OCI-LY7 (cell line): ENCODE data around the gene MMP23B. TPM values are rescaled to one million over a fixed set of nuclear protein-coding genes. Genes with fewer than 3 reads are reported as not detected.

Experiments
- BruUV-seq: library from RNA; stranded (reverse); fragments of 400-500 nt; replicated peaks from 2 replicates; lab custom pipeline; 2021; lab: Mats Ljungman, UMichigan
- CTCF ChIA-PET: fragments of 300-600 bp; sonication (Branson Sonifier 250); formaldehyde crosslinking; loops from one replicate; lab custom pipeline; 2022; ENCODE audit warnings: antibody characterized with exemption; ENCODE audit not compliant: unreplicated experiment; lab: Charles Lee
- POLR2A ChIA-PET: fragments of 300-600 bp; sonication (Branson Sonifier 250); formaldehyde crosslinking; loops from one replicate; lab custom pipeline; 2022; ENCODE audit warnings: antibody characterized with exemption; lab: Charles Lee
- DNase-seq: peaks from one replicate; pipeline ENCODE4 v3.0.0-alpha.2; 2015; ENCODE audit warnings: low spot score
- H2AFZ ChIP-seq: fragments of 200-600 bp; sonication (generic), shearing (Covaris generic); 2 replicates; pipeline ENCODE4 v1.6.1; 2014; ENCODE audit warnings: mild to moderate bottlenecking, antibody characterized with exemption, low read length, moderate library complexity
- H3K27ac ChIP-seq: fragments of 200-600 bp; sonication (generic); 2 replicates; pipeline ENCODE4 v1.5.1; 2014; ENCODE audit warnings: mixed run types, low read depth, mild to moderate bottlenecking, moderate library complexity, low read length, inconsistent platforms; ENCODE audit not compliant: poor library complexity, severe bottlenecking
- H3K36me3 ChIP-seq: fragments of 200-600 bp; sonication (generic); 2 replicates; pipeline ENCODE4 v1.6.1; 2014; ENCODE audit warnings: mild to moderate bottlenecking, antibody characterized with exemption, low read length, moderate library complexity, mixed read lengths; ENCODE audit not compliant: insufficient read depth
- H3K4me1 ChIP-seq: fragments of 200-600 bp; sonication (generic); 2 replicates; pipeline ENCODE4 v1.5.1; 2014; ENCODE audit warnings: mild to moderate bottlenecking, low read length; ENCODE audit not compliant: insufficient read depth, poor library complexity, severe bottlenecking
- H3K4me2 ChIP-seq: fragments of 200-600 bp; sonication (generic); 2 replicates; pipeline ENCODE4 v1.6.1; 2014; ENCODE audit warnings: mild to moderate bottlenecking, low read length
- H3K4me3 ChIP-seq: fragments of 200-600 bp; sonication (generic); 2 replicates; pipeline ENCODE4 v1.5.1; 2014; ENCODE audit warnings: mild to moderate bottlenecking, low read depth, low read length; ENCODE audit not compliant: poor library complexity, severe bottlenecking
- H3K79me2 ChIP-seq: fragments of 200-600 bp; sonication (generic); 2 replicates; pipeline ENCODE4 v1.6.1; 2016; ENCODE audit warnings: low read depth, mild to moderate bottlenecking, low read length, moderate library complexity, mixed read lengths; ENCODE audit not compliant: insufficient read depth
- H3K9me2 ChIP-seq: fragments of 200-600 bp; sonication (generic); 2 replicates; pipeline ENCODE4 v1.6.1; 2016; ENCODE audit warnings: mild to moderate bottlenecking, low read length, mixed read lengths; ENCODE audit not compliant: insufficient read depth
- H3K9me3 ChIP-seq: fragments of 200-600 bp; sonication (generic); 2 replicates; pipeline ENCODE4 v1.6.1; 2014; ENCODE audit warnings: mild to moderate bottlenecking, mixed run types, low read length, mixed read lengths
- H4K20me1 ChIP-seq: fragments of 200-600 bp; sonication (generic); 2 replicates; pipeline ENCODE4 v1.6.1; 2014; ENCODE audit warnings: mild to moderate bottlenecking, antibody characterized with exemption, low read length, moderate library complexity, mixed read lengths; ENCODE audit not compliant: insufficient read depth
- CTCF ChIP-seq: fragments of 200-600 bp; sonication (generic); conservative IDR thresholded peaks from 2 replicates; pipeline ENCODE4 v1.5.1; 2014; ENCODE audit warnings: mild to moderate bottlenecking, antibody characterized with exemption, low read length, moderate library complexity, mixed read lengths
- EZH2phosphoT487 ChIP-seq: fragments of 200-600 bp; sonication (generic); IDR thresholded peaks from 2 replicates; pipeline ENCODE4 v1.6.1; 2018; ENCODE audit warnings: low read depth, borderline replicate concordance, mild to moderate bottlenecking, mixed run types, antibody characterized with exemption, low read length, moderate library complexity, mixed read lengths
- intact Hi-C: fragments of 100-400 bp; cut with micrococcal nuclease; formaldehyde crosslinking; loops from one replicate; pipeline ENCODE4 v1.10.0; 2022; ENCODE audit not compliant: unreplicated experiment
- total RNA-seq, 2 experiments: library from RNA; depleted of rRNA in 1 of 2; stranded (reverse); fragments of >200 nt in 1 of 2; shearing (Covaris generic) in 1 of 2; gene quantifications; 2 replicates each; pipeline ENCODE4 v1.2.3, GENCODE V29; 2014 to 2022

MMP23B gene
- total RNA-seq, 2 experiments from 2014 or later: 2.2 to 7.6 TPM

GRCh38 chr1:1683104-1683905, 51.3 kb downstream of the MMP23B start:
- no peak for DNase-seq
- intact Hi-C loops: no loop called here
- BruUV-seq: no TSS peak
- no peak for TF ChIP-seq CTCF
- TF ChIP-seq EZH2phosphoT487: no peak
- Histone ChIP-seq H3K9me2 (no peaks in the 10 kb centered on the region), H3K79me2 (no peaks in the 10 kb centered on the region), H3K4me3 (no peak overlapping the region), H3K36me3 (no peaks in the 10 kb centered on the region), H3K4me1 (peaks cover 12% of the 10 kb centered on the region), H3K27ac (no peak overlapping the region), H2AFZ (no peak overlapping the region), H3K4me2 (no peak overlapping the region), H4K20me1 (no peaks in the 10 kb centered on the region), H3K9me3 (no peaks in the 10 kb centered on the region)
- ChIA-PET POLR2A (no interaction called here), CTCF (no interaction called here)

Other genes starting within 250 kb of the MMP23B start
- 297 and 307 TPM in 2 replicates for gene CCNL2, start 232.8 kb upstream of the MMP23B start, total RNA-seq (2014; rRNA removed; shearing (Covaris generic))
- gene CCNL2, start 232.8 kb upstream of the MMP23B start, total RNA-seq (2022): 213 and 238 TPM in 2 replicates
- gene MRPL20, start 224.9 kb upstream of the MMP23B start, total RNA-seq (2014; rRNA removed; shearing (Covaris generic)): 165 and 196 TPM in 2 replicates
- 116 and 143 TPM in 2 replicates for gene MRPL20, start 224.9 kb upstream of the MMP23B start, total RNA-seq (2022)
- not detected in 2 replicates for gene ANKRD65, start 210.9 kb upstream of the MMP23B start, total RNA-seq (2014; rRNA removed; shearing (Covaris generic))
- gene ANKRD65, start 210.9 kb upstream of the MMP23B start, total RNA-seq (2022): not detected in 2 replicates
- not detected in 2 replicates for gene VWA1, start 196.5 kb upstream of the MMP23B start, total RNA-seq (2014; rRNA removed; shearing (Covaris generic))
- gene VWA1, start 196.5 kb upstream of the MMP23B start, total RNA-seq (2022): not detected in 2 replicates
- 1.6 TPM in 1 of 2 replicates, not detected in the other for gene ATAD3C, start 182.5 kb upstream of the MMP23B start, total RNA-seq (2014; rRNA removed; shearing (Covaris generic))
- gene ATAD3C, start 182.5 kb upstream of the MMP23B start, total RNA-seq (2022): 2.1 and 3.0 TPM in 2 replicates
- gene ATAD3B, start 160.4 kb upstream of the MMP23B start, total RNA-seq (2014; rRNA removed; shearing (Covaris generic)): 43.8 and 54.9 TPM in 2 replicates
- 54.3 and 62.4 TPM in 2 replicates for gene ATAD3B, start 160.4 kb upstream of the MMP23B start, total RNA-seq (2022)
- gene ATAD3A, start 120.0 kb upstream of the MMP23B start, total RNA-seq (2014; rRNA removed; shearing (Covaris generic)): 79.9 and 81.9 TPM in 2 replicates
- gene ATAD3A, start 120.0 kb upstream of the MMP23B start, total RNA-seq (2022): 83.3 and 88.6 TPM in 2 replicates
- gene TMEM240, start 91.5 kb upstream of the MMP23B start, total RNA-seq (2014; rRNA removed; shearing (Covaris generic)): 0.64 and 0.76 TPM in 2 replicates
- 2.1 and 2.7 TPM in 2 replicates for gene TMEM240, start 91.5 kb upstream of the MMP23B start, total RNA-seq (2022)
- gene SSU72, start 57.3 kb upstream of the MMP23B start, total RNA-seq (2014; rRNA removed; shearing (Covaris generic)): 97.7 and 101 TPM in 2 replicates
- 141 and 149 TPM in 2 replicates for gene SSU72, start 57.3 kb upstream of the MMP23B start, total RNA-seq (2022)
- gene FNDC10, start 32.0 kb upstream of the MMP23B start, total RNA-seq (2014; rRNA removed; shearing (Covaris generic)): 2.7 and 3.1 TPM in 2 replicates
- 1.3 and 2.7 TPM in 2 replicates for gene FNDC10, start 32.0 kb upstream of the MMP23B start, total RNA-seq (2022)
- gene MIB2, start 16.7 kb upstream of the MMP23B start, total RNA-seq (2014; rRNA removed; shearing (Covaris generic)): 46.4 and 64.9 TPM in 2 replicates
- gene MIB2, start 16.7 kb upstream of the MMP23B start, total RNA-seq (2022): 54.0 and 55.3 TPM in 2 replicates
- 21.6 and 24.0 TPM in 2 replicates for gene CDK11B, start 26.8 kb downstream of the MMP23B start, total RNA-seq (2014; rRNA removed; shearing (Covaris generic))
- gene CDK11B, start 26.8 kb downstream of the MMP23B start, total RNA-seq (2022): 44.2 and 51.5 TPM in 2 replicates
- 24.2 and 26.6 TPM in 2 replicates for gene SLC35E2B, start 60.6 kb downstream of the MMP23B start, total RNA-seq (2014; rRNA removed; shearing (Covaris generic))
- gene SLC35E2B, start 60.6 kb downstream of the MMP23B start, total RNA-seq (2022): 58.9 and 61.2 TPM in 2 replicates
- 50.9 and 66.1 TPM in 2 replicates for gene CDK11A, start 92.2 kb downstream of the MMP23B start, total RNA-seq (2014; rRNA removed; shearing (Covaris generic))
- 90.5 and 92.1 TPM in 2 replicates for gene CDK11A, start 92.2 kb downstream of the MMP23B start, total RNA-seq (2022)
- gene NADK, start 146.3 kb downstream of the MMP23B start, total RNA-seq (2014; rRNA removed; shearing (Covaris generic)): 144 and 156 TPM in 2 replicates
- 173 and 184 TPM in 2 replicates for gene NADK, start 146.3 kb downstream of the MMP23B start, total RNA-seq (2022)